Cardiac ventricle fibroblast (primary cell): ENCODE measurements around the gene DNAJB13. TPM values are rescaled to one million over a fixed set of nuclear protein-coding genes. Genes with fewer than 3 reads are reported as not detected.

Experiments used
- total RNA-seq: library from RNA; depleted of rRNA; stranded (reverse); fragments of >200 nt; gene quantifications from 2 replicates; pipeline ENCODE4 v1.2.3, GENCODE V29; 2015

DNAJB13 gene
- not detected in 2 replicates for total RNA-seq

GRCh38 chr11:73950869-73951710 is at the start of gene DNAJB13:
Gene DNAJB13 (plus strand): TSS chr11:73951026. CDS start chr11:73951070, 44 bp downstream.

GRCh38 chr11:73982595-73982989 is 31.8 kb downstream of the DNAJB13 start, which contains the start of gene UCP2:
Gene UCP2 (minus strand): TSS chr11:73982843. CDS start chr11:73978378, 4,465 bp downstream.

GRCh38 chr11:74008373-74009229 is 57.8 kb downstream of the DNAJB13 start, which contains the start of gene UCP3:
Gene UCP3 (minus strand): TSS chr11:74009085. CDS start chr11:74007042, 2,043 bp downstream.

Other genes starting within 250 kb of the DNAJB13 start
- gene RAB6A, start 190.0 kb upstream of the DNAJB13 start, total RNA-seq: 109 and 115 TPM in 2 replicates
- gene MRPL48, start 163.2 kb upstream of the DNAJB13 start, total RNA-seq: 17.5 and 25.1 TPM in 2 replicates
- 58.5 and 64.4 TPM in 2 replicates for gene COA4, start 74.2 kb upstream of the DNAJB13 start, total RNA-seq
- gene PAAF1, start 74.0 kb upstream of the DNAJB13 start, total RNA-seq: 10.7 and 14.1 TPM in 2 replicates
- 0.50 TPM in 1 of 2 replicates, not detected in the other for gene UCP2, start 31.8 kb downstream of the DNAJB13 start, total RNA-seq
- gene UCP3, start 58.1 kb downstream of the DNAJB13 start, total RNA-seq: 0.50 TPM in 1 of 2 replicates, not detected in the other
- gene C2CD3, start 220.0 kb downstream of the DNAJB13 start, total RNA-seq: 6.1 and 10.6 TPM in 2 replicates
- gene PPME1, start 220.3 kb downstream of the DNAJB13 start, total RNA-seq: 22.3 and 34.2 TPM in 2 replicates